Thyroid gland (tissue), 4 donors: ENCODE results near the gene CTBP1.

ENCODE experiments used
- POLR2A ChIP-seq, 2 donors: fragments of 450-650 bp; IDR thresholded peaks; one replicate each; pipeline ENCODE4 v1.6.1; 2017; ENCODE audit warnings: antibody characterized with exemption in 2 of 2, mild to moderate bottlenecking in 2 of 2, moderate library complexity in 1 of 2
- TF ChIP-seq, protein P1 (sequence below), 6 experiments: fragments of 200-600 bp in 3 of 6; fragments of 450-650 bp in 3 of 6; sonication (generic) in 3 of 6; IDR thresholded peaks; one replicate each; pipeline ENCODE4 v1.5.1; 2016 to 2019; ENCODE audit warnings: antibody characterized with exemption in 6 of 6, mild to moderate bottlenecking in 2 of 6, inconsistent platforms in 1 of 6, moderate library complexity in 1 of 6

DNA sequence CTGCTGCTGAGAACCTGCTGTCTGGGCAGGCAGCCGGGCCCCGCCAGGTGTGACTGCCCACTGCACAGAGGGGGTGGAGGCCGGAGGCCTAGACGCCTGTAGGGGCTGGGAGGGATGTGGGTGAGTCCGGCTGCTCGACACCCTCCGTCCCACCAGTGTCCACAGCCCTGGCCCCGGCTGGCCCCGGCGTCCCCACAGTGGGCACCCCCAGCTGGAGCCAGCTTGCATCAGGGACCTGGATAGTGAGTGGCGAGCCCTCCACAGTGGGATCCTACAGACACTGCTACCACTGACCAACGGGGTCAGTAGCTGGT lies 41.8 kb downstream of the CTBP1 start:
- TF ChIP-seq, protein P1, sequence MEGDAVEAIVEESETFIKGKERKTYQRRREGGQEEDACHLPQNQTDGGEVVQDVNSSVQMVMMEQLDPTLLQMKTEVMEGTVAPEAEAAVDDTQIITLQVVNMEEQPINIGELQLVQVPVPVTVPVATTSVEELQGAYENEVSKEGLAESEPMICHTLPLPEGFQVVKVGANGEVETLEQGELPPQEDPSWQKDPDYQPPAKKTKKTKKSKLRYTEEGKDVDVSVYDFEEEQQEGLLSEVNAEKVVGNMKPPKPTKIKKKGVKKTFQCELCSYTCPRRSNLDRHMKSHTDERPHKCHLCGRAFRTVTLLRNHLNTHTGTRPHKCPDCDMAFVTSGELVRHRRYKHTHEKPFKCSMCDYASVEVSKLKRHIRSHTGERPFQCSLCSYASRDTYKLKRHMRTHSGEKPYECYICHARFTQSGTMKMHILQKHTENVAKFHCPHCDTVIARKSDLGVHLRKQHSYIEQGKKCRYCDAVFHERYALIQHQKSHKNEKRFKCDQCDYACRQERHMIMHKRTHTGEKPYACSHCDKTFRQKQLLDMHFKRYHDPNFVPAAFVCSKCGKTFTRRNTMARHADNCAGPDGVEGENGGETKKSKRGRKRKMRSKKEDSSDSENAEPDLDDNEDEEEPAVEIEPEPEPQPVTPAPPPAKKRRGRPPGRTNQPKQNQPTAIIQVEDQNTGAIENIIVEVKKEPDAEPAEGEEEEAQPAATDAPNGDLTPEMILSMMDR (IDR thresholded peaks at IDR 0.05) = no peak
- TF ChIP-seq POLR2A (IDR thresholded peaks at IDR 0.05) = no peak
